Measurements from ENCODE around the gene ACAA2.
A peak's percentile ranks its signal among the peaks of the same experiment; 100 is the strongest.

Gene ACAA2

GRCh38 chr18:49850636-49851035 is 37.3 kb upstream of the ACAA2 start:
- Histone ChIP-seq H3K27ac (ENCODE audit: low read length) (no peak overlapping the region), H3K4me1 (ENCODE audit: insufficient read depth, low read length) (no peaks in the 10 kb centered on the region), H3K9ac (ENCODE audit: low read depth, low read length) (no peak overlapping the region), H3K36me3 (ENCODE audit: insufficient read depth, low read length) (no peaks in the 10 kb centered on the region), H4K20me1 (ENCODE audit: insufficient read depth, low read length) (peaks cover 6% of the 10 kb centered on the region), H2AFZ (ENCODE audit: low read depth, low read length) (no peak overlapping the region), H3K27me3 (ENCODE audit: insufficient read depth, low read length, poor library complexity) (peaks cover 26% of the 10 kb centered on the region), H3K9me3 (ENCODE audit: insufficient read depth, low read length, severe bottlenecking) (no peaks in the 10 kb centered on the region), H3K4me3 (ENCODE audit: low read depth in 1 of 2, low read length in 2 of 2) (no peak overlapping the region), H3K79me2 (ENCODE audit: insufficient read depth, low read length) (no peaks in the 10 kb centered on the region), H3K4me2 (ENCODE audit: insufficient read depth, low read length) (no peak overlapping the region)
- DNase-seq (no peak), ATAC-seq (ENCODE audit: insufficient read depth, low read depth) (no peak)
- TF ChIP-seq EZH2 (IDR thresholded peaks at IDR 0.05; ENCODE audit: borderline replicate concordance, low read depth, low read length, severe bottlenecking) (no peak), CTCF (IDR thresholded peaks at IDR 0.05; ENCODE audit: borderline replicate concordance, extremely low read depth, low read length, poor library complexity, severe bottlenecking) (no peak)

GRCh38 chr18:49849331-49850217 is 36.2 kb upstream of the ACAA2 start:
- no peaks in the 10 kb centered on the region for H3K36me3 ChIP-seq (ENCODE audit: insufficient read depth, low read length)
- H3K79me2 ChIP-seq (ENCODE audit: insufficient read depth, low read length) = no peaks in the 10 kb centered on the region
- H3K9me3 ChIP-seq (ENCODE audit: insufficient read depth, low read length, severe bottlenecking) = no peaks in the 10 kb centered on the region
- no peak overlapping the region for H2AFZ ChIP-seq (ENCODE audit: low read depth, low read length)
- H3K4me2 ChIP-seq (ENCODE audit: insufficient read depth, low read length) = no peak overlapping the region
- H3K9ac ChIP-seq (ENCODE audit: low read depth, low read length) = no peak overlapping the region
- peaks cover 6% of the 10 kb centered on the region for H4K20me1 ChIP-seq (ENCODE audit: insufficient read depth, low read length)
- TF ChIP-seq CTCF (IDR thresholded peaks at IDR 0.05; ENCODE audit: borderline replicate concordance, extremely low read depth, low read length, poor library complexity, severe bottlenecking) = no peak
- TF ChIP-seq EZH2 (IDR thresholded peaks at IDR 0.05; ENCODE audit: borderline replicate concordance, low read depth, low read length, severe bottlenecking) = no peak
- H3K27ac ChIP-seq (ENCODE audit: low read length) = no peak overlapping the region
- peak; percentile 47; the same call in 2 of the 3 replicates for ATAC-seq (ENCODE audit: insufficient read depth, low read depth)
- no peak overlapping the region for H3K4me3 ChIP-seq (ENCODE audit: low read depth in 1 of 2, low read length in 2 of 2)
- H3K4me1 ChIP-seq (ENCODE audit: insufficient read depth, low read length) = no peaks in the 10 kb centered on the region
- no peak for DNase-seq
- peaks cover 32% of the 10 kb centered on the region for H3K27me3 ChIP-seq (ENCODE audit: insufficient read depth, low read length, poor library complexity)

GRCh38 chr18:49848115-49848514 is 34.8 kb upstream of the ACAA2 start:
- Histone ChIP-seq H3K27ac (ENCODE audit: low read length) (no peak overlapping the region), H3K36me3 (ENCODE audit: insufficient read depth, low read length) (no peaks in the 10 kb centered on the region), H3K9ac (ENCODE audit: low read depth, low read length) (no peak overlapping the region), H3K9me3 (ENCODE audit: insufficient read depth, low read length, severe bottlenecking) (no peaks in the 10 kb centered on the region), H3K4me2 (ENCODE audit: insufficient read depth, low read length) (no peak overlapping the region), H3K4me1 (ENCODE audit: insufficient read depth, low read length) (no peaks in the 10 kb centered on the region), H3K79me2 (ENCODE audit: insufficient read depth, low read length) (no peaks in the 10 kb centered on the region), H4K20me1 (ENCODE audit: insufficient read depth, low read length) (peaks cover 6% of the 10 kb centered on the region), H3K27me3 (ENCODE audit: insufficient read depth, low read length, poor library complexity) (peaks cover 28% of the 10 kb centered on the region), H2AFZ (ENCODE audit: low read depth, low read length) (no peak overlapping the region), H3K4me3 (ENCODE audit: low read depth in 1 of 2, low read length in 2 of 2) (no peak overlapping the region)
- ATAC-seq (ENCODE audit: insufficient read depth, low read depth) (no peak), DNase-seq (no peak)
- TF ChIP-seq CTCF (IDR thresholded peaks at IDR 0.05; ENCODE audit: borderline replicate concordance, extremely low read depth, low read length, poor library complexity, severe bottlenecking) = no peak
- no peak for TF ChIP-seq EZH2 (IDR thresholded peaks at IDR 0.05; ENCODE audit: borderline replicate concordance, low read depth, low read length, severe bottlenecking)
